NCI-H2196 treated with DMSO at 0.1 percent for 48 hours (cell line): Measurements from ENCODE around the gene HBE1.
"Not testable (repeated sequence)": the region's sequence is repeated elsewhere in the genome, so short reads cannot be mapped to it uniquely, and the experiment has no call there.

Experiments used
- DNase-seq: peaks from one replicate; lab custom pipeline; 2025; ENCODE audit not compliant: unreplicated experiment; lab: John Stamatoyannopoulos, UW

Gene HBE1

DNA sequence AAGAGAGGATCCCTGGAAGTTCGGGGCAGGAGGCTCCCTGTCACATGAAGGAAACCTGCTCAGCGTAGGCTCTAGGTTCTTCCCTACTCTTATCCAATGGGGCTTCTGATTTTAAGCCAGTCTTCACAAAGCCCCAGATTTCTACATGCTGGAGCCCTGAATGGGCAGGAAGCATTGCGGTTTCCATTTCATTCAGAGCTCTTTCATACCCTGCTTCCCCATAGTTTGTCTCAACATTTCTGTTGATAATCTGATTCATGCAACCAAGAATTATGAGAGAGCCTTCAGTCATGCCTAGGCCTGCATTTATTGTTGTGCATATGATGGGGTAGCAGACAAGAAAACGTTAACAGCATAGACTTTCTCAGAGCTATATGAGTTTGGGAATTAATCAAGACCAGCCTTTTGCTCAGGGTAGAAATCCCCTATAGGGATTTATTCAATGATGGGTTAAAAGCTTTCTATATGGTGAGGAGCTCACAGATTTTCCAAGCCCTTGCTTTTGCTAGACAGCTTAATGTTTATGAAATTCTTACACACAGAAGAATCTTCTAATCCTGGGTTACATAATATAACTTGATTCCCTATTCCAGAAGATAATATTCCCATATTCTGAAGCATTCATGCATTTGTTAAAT, 16.1 kb upstream of the HBE1 start:
- DNase-seq, result no peak

GRCh38 chr11:5284637-5285036, 14.9 kb upstream of the HBE1 start:
- no peak for DNase-seq

DNA sequence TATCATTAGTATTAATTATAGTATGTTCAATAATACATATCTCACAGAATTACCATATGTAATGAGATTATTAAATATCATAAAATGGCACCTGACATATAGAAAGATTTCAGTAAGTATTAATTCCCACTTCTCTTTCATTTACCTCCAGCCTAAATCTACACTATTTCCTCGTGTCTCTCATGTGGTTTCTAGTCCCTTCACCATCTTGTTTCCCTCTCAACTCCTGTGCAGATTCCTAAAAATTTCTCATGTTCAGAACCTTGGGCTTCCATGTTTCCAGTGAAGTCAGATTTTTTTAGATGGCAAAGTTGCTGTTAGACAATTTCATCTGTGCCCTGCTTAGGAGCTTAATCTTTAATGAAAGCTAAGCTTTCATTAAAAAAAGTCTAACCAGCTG, 14.1 kb upstream of the HBE1 start:
- DNase-seq, result no peak

DNA sequence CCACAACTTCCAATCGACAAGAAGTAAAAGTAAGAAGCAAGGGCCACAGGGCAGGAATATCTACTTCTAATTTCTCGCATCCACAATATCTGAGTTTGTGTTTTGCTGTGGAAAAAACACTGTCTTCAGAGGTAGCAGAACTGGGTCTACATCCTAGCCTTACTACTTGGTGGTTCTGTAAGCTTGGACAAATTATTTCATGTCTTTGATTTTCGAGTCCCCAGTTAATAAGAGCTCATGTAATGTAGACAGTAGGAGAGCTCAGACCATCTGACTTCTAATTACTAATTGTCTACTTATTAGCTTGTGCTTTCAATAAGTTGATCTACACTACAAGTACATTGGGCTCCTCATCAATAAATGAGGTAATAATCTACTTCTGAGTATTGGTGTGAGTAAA, 13.3 kb upstream of the HBE1 start:
- no peak for DNase-seq

- DNase-seq, result no peak
Measured at GRCh38 chr11:5282628-5283027, 12.9 kb upstream of the HBE1 start.

DNA sequence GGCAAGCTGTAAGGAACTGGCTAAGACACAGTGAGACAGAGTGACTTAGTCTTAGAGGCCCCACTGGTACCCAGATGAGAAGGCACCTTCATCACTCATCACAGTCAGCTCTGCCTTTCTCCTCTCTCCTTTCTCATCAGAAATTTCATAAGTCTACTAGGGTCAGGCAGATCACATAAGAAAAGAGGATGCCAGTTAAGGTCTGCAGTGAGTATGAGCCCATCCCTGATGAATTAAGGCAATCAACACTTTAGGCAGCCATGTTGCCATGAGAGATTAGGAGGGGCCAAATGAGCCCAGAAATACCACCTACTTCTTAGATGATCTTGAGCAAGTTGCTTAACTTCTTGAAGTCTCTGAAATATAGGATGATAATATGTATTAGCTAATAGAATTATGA, 11.9 kb upstream of the HBE1 start:
- DNase-seq, result no peak

- DNase-seq, result no peak
Measured at GRCh38 chr11:5280582-5281102, 10.9 kb upstream of the HBE1 start.

DNA sequence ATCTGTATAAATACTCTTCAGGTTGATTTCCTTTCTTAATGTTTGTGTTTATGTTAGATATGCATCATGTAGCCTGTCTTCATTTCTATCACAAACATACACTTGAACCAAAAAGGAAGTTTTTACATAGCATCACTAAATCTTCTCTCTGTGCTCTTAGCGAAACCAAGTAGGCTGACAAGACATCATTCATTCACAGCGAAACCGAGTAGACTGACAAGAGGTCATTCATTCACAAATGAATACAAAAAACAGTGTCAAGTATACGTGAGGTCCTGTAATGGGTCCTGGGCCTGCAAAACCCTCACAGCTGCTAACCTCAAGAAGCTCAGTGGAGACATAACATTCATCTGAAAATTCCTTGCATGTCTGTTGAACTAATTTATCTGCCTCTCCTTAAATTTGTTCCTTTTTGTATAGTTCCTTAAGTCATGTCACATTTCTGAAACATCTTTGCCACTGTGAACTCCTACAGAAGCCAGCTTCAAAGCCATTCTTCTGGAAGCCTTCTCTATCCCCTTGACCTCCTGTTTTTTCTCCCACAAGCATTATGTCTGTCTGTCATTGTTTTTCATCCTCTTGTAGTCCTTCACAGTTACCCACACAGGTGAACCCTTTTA, 9.8 kb upstream of the HBE1 start:
- DNase-seq, result no peak

DNA sequence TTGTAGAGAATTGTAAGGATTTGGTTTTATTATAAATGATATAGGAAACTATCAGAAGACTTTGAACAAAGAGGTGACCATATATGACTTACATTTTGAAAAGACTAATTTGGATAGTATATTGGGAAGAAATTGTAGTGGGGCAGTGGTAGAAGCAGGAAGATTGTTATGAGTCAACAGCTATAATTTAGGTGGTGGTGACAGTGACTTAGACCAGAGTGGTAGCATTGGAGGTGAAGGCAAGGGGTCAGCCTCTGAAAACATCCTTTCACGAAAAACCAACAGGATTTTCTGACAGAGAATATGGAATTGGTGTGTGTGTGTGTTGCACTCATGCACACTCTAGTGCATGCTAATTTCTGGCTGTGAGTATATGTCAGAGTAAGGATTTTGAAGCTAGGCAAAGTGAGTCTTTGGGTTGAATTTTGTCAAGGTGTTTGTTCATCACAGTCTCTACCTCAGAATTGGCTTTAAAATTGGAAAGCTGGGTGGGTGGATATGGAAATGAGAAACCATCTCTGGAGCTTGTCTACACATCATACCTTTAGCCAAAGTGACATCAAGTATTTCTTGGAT, 8.2 kb upstream of the HBE1 start:
- no peak for DNase-seq

- no peak for DNase-seq
Measured at GRCh38 chr11:5276697-5277096, 7.0 kb upstream of the HBE1 start.

GRCh38 chr11:5275369-5276110, 5.8 kb upstream of the HBE1 start:
- no peak for DNase-seq

GRCh38 chr11:5274395-5274794, 4.7 kb upstream of the HBE1 start:
- no peak for DNase-seq

DNA sequence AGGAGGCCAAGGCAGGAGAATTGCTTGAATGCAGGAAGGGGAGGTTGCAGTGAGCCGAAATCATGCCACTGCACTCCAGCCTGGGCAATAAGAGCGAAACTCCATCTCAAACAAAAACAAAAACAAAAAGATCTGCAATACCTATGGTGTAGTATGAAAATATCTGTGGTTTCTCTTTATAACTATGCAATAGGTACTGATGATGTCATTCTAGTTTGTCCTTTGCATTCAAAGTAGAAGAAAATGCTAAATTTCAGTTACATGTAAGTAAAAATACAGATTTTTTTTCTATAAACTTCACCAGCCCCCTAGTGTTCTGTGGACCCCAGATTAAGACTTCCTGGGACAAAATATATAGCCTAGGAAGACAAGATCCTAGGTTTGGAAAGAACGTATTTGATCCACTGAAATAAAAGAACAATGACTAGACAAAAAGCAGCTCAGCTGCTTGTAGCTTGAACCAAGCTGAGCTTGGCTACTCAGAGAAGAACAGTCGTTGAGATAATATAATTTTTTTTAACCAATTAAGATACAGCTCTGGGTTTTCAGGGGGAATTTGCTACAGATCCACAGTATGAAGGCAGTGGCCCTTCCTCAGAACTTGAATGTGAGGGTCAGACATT, 2.8 kb upstream of the HBE1 start:
- no peak for DNase-seq

DNA sequence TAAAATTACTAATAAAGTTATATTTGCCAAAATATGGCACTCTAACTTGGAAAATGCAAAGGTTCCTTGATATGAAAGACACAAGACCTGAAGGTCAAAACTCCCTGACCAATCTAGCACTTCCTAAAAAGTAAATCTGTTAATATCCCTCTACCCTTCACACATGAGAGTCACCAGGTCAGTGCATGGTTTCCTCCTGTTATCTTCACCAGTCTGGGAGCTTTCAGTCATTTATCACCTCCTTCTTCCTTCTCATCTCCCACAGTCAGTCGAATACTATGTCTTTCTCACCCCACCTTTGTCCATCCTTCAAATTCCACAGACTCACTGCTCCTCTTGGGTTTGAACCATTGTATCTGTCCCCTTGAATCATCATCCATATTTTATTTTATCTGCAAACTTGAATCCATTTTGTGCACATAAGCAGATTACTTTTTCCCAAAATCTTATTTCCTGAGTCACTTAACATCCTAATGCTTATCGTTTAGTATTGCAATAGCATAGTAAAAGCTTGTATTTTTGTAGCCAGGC, 2.6 kb downstream of the HBE1 start:
- no peak for DNase-seq

- no peak for DNase-seq
Measured at GRCh38 chr11:5266609-5267008, 3.1 kb downstream of the HBE1 start.

- DNase-seq, result no peak
Measured at GRCh38 chr11:5265832-5266231, 3.9 kb downstream of the HBE1 start.

DNA sequence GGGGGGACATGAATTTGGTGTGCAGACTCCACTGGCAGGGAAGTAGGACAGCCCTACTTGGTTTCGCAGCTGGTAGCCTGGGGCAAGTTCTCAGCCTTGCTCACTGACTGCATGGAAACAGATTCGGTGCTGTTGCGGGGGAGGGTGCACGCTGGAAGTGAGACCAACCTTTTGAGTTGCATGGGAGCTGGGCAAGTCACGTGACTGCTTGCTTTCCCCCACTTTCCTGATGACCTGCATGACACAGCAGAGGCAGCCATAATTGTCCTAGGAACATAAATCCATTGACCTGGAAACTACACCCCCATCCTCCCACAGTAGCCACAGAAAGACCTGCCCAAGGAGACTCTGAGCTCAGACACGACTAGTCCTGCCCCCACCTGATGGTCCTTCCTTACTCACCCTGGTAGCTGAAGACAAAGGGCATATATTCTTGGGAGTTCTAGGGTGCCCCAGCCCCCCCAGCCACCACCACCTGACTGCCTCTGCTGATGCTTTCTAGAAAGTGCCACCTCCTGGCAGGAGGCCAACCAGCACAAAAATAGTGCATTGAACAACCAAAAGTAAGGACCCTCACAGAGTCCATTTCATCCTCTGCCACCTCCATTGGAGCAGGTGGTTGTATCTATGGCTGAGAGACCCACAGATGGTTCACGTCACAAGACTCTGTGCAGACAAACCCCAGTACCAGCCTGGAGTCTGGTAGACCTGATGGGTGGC, 11.0 kb downstream of the HBE1 start:
- DNase-seq, result no peak

- no peak for DNase-seq
Measured at GRCh38 chr11:5257296-5257695, 12.4 kb downstream of the HBE1 start.

- not testable (repeated sequence) for DNase-seq
Measured at GRCh38 chr11:5254646-5255413, 14.9 kb downstream of the HBE1 start, which contains the start of gene HBG2. Gene HBG2, minus strand, starts transcription at chr11:5254781. Its CDS starts 53 bp downstream, at chr11:5254728.

DNA sequence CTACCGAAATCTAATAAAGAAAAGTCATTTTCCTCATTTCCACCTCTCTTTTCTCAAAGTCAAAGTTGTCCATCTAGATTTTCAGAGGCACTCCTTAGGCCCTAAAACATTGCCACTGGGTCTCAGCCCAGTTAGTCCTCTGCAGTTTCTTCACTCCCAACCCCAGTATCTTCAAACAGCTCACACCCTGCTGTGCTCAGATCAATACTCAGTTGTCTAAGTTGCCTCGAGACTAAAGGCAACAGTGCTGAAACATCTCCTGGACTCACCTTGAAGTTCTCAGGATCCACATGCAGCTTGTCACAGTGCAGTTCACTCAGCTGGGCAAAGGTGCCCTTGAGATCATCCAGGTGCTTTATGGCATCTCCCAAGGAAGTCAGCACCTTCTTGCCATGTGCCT, 15.7 kb downstream of the HBE1 start:
- not testable (repeated sequence) for DNase-seq
